Stomach (tissue), 19 donors: ENCODE data around the gene FGA. TPM values are rescaled to one million over a fixed set of nuclear protein-coding genes. Genes with fewer than 3 reads are reported as not detected.

ENCODE experiments used
- DNase-seq, 2 donors: peaks; one replicate each; pipeline versions ENCODE4 v3.0.0 to v3.0.0-alpha.2; 2013 to 2019
- H3K27ac ChIP-seq, 5 donors: fragments of 200-600 bp in 4 of 5; sonication (generic) in 4 of 5; one replicate each; pipeline ENCODE4 v1.5.1; 2013 to 2019; ENCODE audit warnings: mild to moderate bottlenecking in 1 of 5, moderate library complexity in 1 of 5
- H3K27me3 ChIP-seq, 3 donors: fragments of 200-600 bp; sonication (generic); one replicate each; pipeline ENCODE4 v1.5.1; 2017 to 2019; ENCODE audit warnings: mixed run types in 1 of 3
- H3K36me3 ChIP-seq, 4 donors: fragments of 200-600 bp; sonication (generic); 1 replicate in 3 of 4; 2 replicates in 1 of 4; pipeline ENCODE4 v1.5.1; 2016 to 2019
- H3K4me1 ChIP-seq, 4 donors: fragments of 200-600 bp; sonication (generic); one replicate each; pipeline ENCODE4 v1.5.1; 2016 to 2019
- H3K4me3 ChIP-seq, 4 donors: fragments of 200-600 bp; sonication (generic) in 3 of 4; one replicate each; pipeline ENCODE4 v1.5.1; 2016 to 2019; ENCODE audit warnings: mild to moderate bottlenecking in 1 of 4
- H3K9me3 ChIP-seq, 4 donors: fragments of 200-600 bp; sonication (generic); one replicate each; pipeline ENCODE4 v1.5.1; 2016 to 2019
- CTCF ChIP-seq, 7 experiments: fragments of 450-650 bp in 4 of 7; fragments of 200-600 bp in 3 of 7; sonication (generic) in 3 of 7; IDR thresholded peaks; one replicate each; pipeline ENCODE4 v1.5.1; 2016 to 2019; ENCODE audit warnings: antibody characterized with exemption in 7 of 7, control low read depth in 2 of 7, mild to moderate bottlenecking in 1 of 7
- EP300 ChIP-seq: sonication (generic); formaldehyde crosslinking; IDR thresholded peaks from one replicate; pipeline ENCODE4 v1.6.1; 2017; ENCODE audit warnings: antibody characterized with exemption
- POLR2A ChIP-seq, 4 donors: fragments of 450-650 bp; IDR thresholded peaks; one replicate each; pipeline ENCODE4 v1.6.1; 2016; ENCODE audit warnings: antibody characterized with exemption in 4 of 4, control low read depth in 2 of 4, mild to moderate bottlenecking in 1 of 4, moderate library complexity in 1 of 4
- POLR2AphosphoS5 ChIP-seq, 3 donors: sonication (generic); formaldehyde crosslinking; IDR thresholded peaks; one replicate each; pipeline ENCODE4 v1.6.1; 2016; ENCODE audit warnings: antibody characterized with exemption in 3 of 3
- WGBS, 5 donors: extraction: QIAGEN DNeasy Blood & Tissue Kit in 3 of 5; methylation state at CpG; one replicate each; pipeline versions ENCODE4 v1.1.5 to v1.1.7; 2013 to 2018; 5-methylcytosine and 5-hydroxymethylcytosine counted together
- intact Hi-C: fragments of 100-400 bp; cut with DNase I; formaldehyde crosslinking; loops from one replicate; pipeline ENCODE4 v1.15.1; 2023; ENCODE audit warnings: low total_unique reads
- long read RNA-seq, 10 donors: transcript quantifications; one replicate each; lab custom pipeline, GENCODE V29; 2026
- polyA plus RNA-seq, 3 donors: library from polyadenylated mRNA; stranded (reverse); fragments of 200-250 nt; gene quantifications; one replicate each; pipeline ENCODE4 v1.2.3, GENCODE V29; 2013
- total RNA-seq, 5 donors: library from RNA; depleted of rRNA; stranded (reverse); fragments of >200 nt; gene quantifications; one replicate each; pipeline versions ENCODE4 v1.1.0 to v1.2.3, GENCODE V29; 2014 to 2016
- donor health status: healthy with polysubstance abuse.
- donor health status: Bipolar disorder and iron deficiency.
- donor health status: healthy.

The FGA gene
- 10 to 100 TPM in 1 of 5 donors, 1 to 10 TPM in 2, not detected in 2; 9.4 to 43.7 (median 9.5) TPM for total RNA-seq
- 1 to 10 TPM; 3.1 to 6.5 (median 3.1) TPM for polyA plus RNA-seq
- long read RNA-seq, donor 1: 0 reads
- long read RNA-seq, donor 2: 0 reads
- long read RNA-seq, donor 3: 0 reads
- long read RNA-seq, donor 4: 0 reads
- long read RNA-seq, donor 5, partial matches to known transcripts: 0 of 1 reads
- long read RNA-seq, donor 5, other reads (novel, unspliced or antisense): 0 of 1 reads
- long read RNA-seq, donor 6, transcript FGA-202 (5 exons, 2,248 nt): major isoform, 6 of 6 reads
- long read RNA-seq, donor 6, partial matches to known transcripts: 0 of 6 reads
- long read RNA-seq, donor 6, other reads (novel, unspliced or antisense): 0 of 6 reads
- long read RNA-seq, donor 7: 0 reads
- long read RNA-seq, donor 8, partial matches to known transcripts: 0 of 1 reads
- long read RNA-seq, donor 8, other reads (novel, unspliced or antisense): 0 of 1 reads
- long read RNA-seq, donor 9, partial matches to known transcripts: 0 of 1 reads
- long read RNA-seq, donor 9, other reads (novel, unspliced or antisense): 0 of 1 reads
- long read RNA-seq, donor 10: 0 reads

- H3K4me3 ChIP-seq: no peak within 1 kb of the TSS
- TF ChIP-seq POLR2AphosphoS5 (IDR thresholded peaks at IDR 0.05): no peak
- TF ChIP-seq POLR2A (IDR thresholded peaks at IDR 0.05): no peak
- peaks cover 0 to 4% (median 0%) of the 10 kb centered on the region in 3 donors for H3K27me3 ChIP-seq
- WGBS, 5 donors: 21 to 36% (median 28%) methylated on average over 3 of the region's 3 CpGs
- intact Hi-C loops: no loop called here
- no peaks in the 10 kb centered on the region for H3K4me1 ChIP-seq
- H3K9me3 ChIP-seq: no peaks in the 10 kb centered on the region
- no peaks in the 10 kb centered on the region for H3K36me3 ChIP-seq
- peak within 1 kb of the TSS in 1 of 5 donors; percentile 17 for H3K27ac ChIP-seq
- DNase-seq: peak in 1 of 2 donors; percentile 42
Measured at GRCh38 chr4:154590329-154591006, at the start of gene FGA. Gene FGA (minus strand): TSS chr4:154590742. CDS start chr4:154590687, 55 bp downstream.

- intact Hi-C loops: loop anchor here (10.0 kb wide), 1 partner anchor 161 kb away; no protein-coding TSS in a partner anchor
- 53 to 74% (median 60%) methylated on average over 3 of the region's 3 CpGs for WGBS, 5 donors
- DNase-seq: no peak
- no peaks in the 10 kb centered on the region for H3K4me1 ChIP-seq
- peaks cover 0 to 29% (median 0%) of the 10 kb centered on the region in 3 donors for H3K27me3 ChIP-seq
- H3K27ac ChIP-seq: no peak overlapping the region
- no peaks in the 10 kb centered on the region for H3K36me3 ChIP-seq
- no peaks in the 10 kb centered on the region for H3K9me3 ChIP-seq
- TF ChIP-seq POLR2AphosphoS5 (IDR thresholded peaks at IDR 0.05) (no peak), EP300 (no peak), POLR2A (IDR thresholded peaks at IDR 0.05) (no peak), CTCF (IDR thresholded peaks at IDR 0.05) (no peak)
- H3K4me3 ChIP-seq: no peak overlapping the region
Measured at GRCh38 chr4:154634058-154634457, 43.5 kb upstream of the FGA start.

- H3K36me3 ChIP-seq: no peaks in the 10 kb centered on the region
- DNase-seq: no peak
- peaks cover 4 to 7% (median 5%) of the 10 kb centered on the region in 4 donors for H3K4me1 ChIP-seq
- TF ChIP-seq POLR2AphosphoS5 (IDR thresholded peaks at IDR 0.05) (no peak), CTCF (IDR thresholded peaks at IDR 0.05) (no peak), EP300 (no peak), POLR2A (IDR thresholded peaks at IDR 0.05) (no peak)
- H3K4me3 ChIP-seq: no peak overlapping the region
- H3K27ac ChIP-seq: no peak overlapping the region
- peaks cover 0 to 44% (median 3%) of the 10 kb centered on the region in 3 donors for H3K27me3 ChIP-seq
- intact Hi-C loops: loop anchor here (10.0 kb wide), 1 partner anchor 163 kb away; no protein-coding TSS in a partner anchor
- WGBS, 5 donors: 59 to 62% (median 61%) methylated on average over 2 of the region's 2 CpGs
- no peaks in the 10 kb centered on the region for H3K9me3 ChIP-seq
Measured at GRCh38 chr4:154631828-154632227, 41.3 kb upstream of the FGA start.

GRCh38 chr4:154630324-154630723 is 39.8 kb upstream of the FGA start:
- Histone ChIP-seq H3K4me3 (no peak overlapping the region), H3K27me3 (peaks cover 0 to 53% (median 6%) of the 10 kb centered on the region in 3 donors), H3K4me1 (peaks cover 7 to 14% (median 10%) of the 10 kb centered on the region in 4 donors), H3K9me3 (no peaks in the 10 kb centered on the region), H3K27ac (no peak overlapping the region), H3K36me3 (no peaks in the 10 kb centered on the region)
- TF ChIP-seq POLR2AphosphoS5 (IDR thresholded peaks at IDR 0.05): no peak
- no peak for TF ChIP-seq CTCF (IDR thresholded peaks at IDR 0.05)
- no peak for TF ChIP-seq POLR2A (IDR thresholded peaks at IDR 0.05)
- no peak for TF ChIP-seq EP300
- intact Hi-C loops: loop anchor here (10.0 kb wide), 1 partner anchor 164 kb away; no protein-coding TSS in a partner anchor
- DNase-seq: no peak
